Cerebellar nuclear complex (tissue), 1 donor: ENCODE data around the gene MTX1.
"Not testable (repeated sequence)": the region's sequence is repeated elsewhere in the genome, so short reads cannot be mapped to it uniquely, and the experiment has no call there.

Experiments used
- DNase-seq, 2 experiments: peaks; one replicate each; lab custom pipeline; 2025; lab: John Stamatoyannopoulos, UW

Gene MTX1

GRCh38 chr1:155188268-155188667 lies 20.2 kb upstream of the MTX1 start:
- DNase-seq: no peak

- not testable (repeated sequence) for DNase-seq
Measured at GRCh38 chr1:155189926-155190325, 18.6 kb upstream of the MTX1 start.

GRCh38 chr1:155191904-155192303 lies 16.6 kb upstream of the MTX1 start:
- DNase-seq: no peak

- DNase-seq: no peak
Measured at GRCh38 chr1:155192346-155193274, 15.9 kb upstream of the MTX1 start.

- peak in 1 of 2 experiments; percentile 46 for DNase-seq
Measured at GRCh38 chr1:155193275-155193990, 15.1 kb upstream of the MTX1 start.

GRCh38 chr1:155193991-155194240 lies 14.6 kb upstream of the MTX1 start:
- DNase-seq: not testable (repeated sequence)

- DNase-seq: no peak
Measured at GRCh38 chr1:155195201-155196102, 13.0 kb upstream of the MTX1 start.

- DNase-seq: no peak
Measured at GRCh38 chr1:155196103-155196892, 12.2 kb upstream of the MTX1 start.

GRCh38 chr1:155196893-155197638 lies 11.4 kb upstream of the MTX1 start:
- DNase-seq: no peak

GRCh38 chr1:155197901-155198546 lies 10.5 kb upstream of the MTX1 start:
- DNase-seq: no peak

GRCh38 chr1:155198547-155198906 lies 10.0 kb upstream of the MTX1 start:
- DNase-seq: no peak

GRCh38 chr1:155199792-155200191 lies 8.7 kb upstream of the MTX1 start:
- no peak for DNase-seq

- DNase-seq: no peak
Measured at GRCh38 chr1:155200920-155201319, 7.6 kb upstream of the MTX1 start.

- DNase-seq: no peak
Measured at GRCh38 chr1:155202198-155202597, 6.3 kb upstream of the MTX1 start.

- no peak for DNase-seq
Measured at GRCh38 chr1:155202731-155203515, 5.6 kb upstream of the MTX1 start.

- DNase-seq: no peak
Measured at GRCh38 chr1:155205035-155205434, 3.5 kb upstream of the MTX1 start.

- DNase-seq: no peak
Measured at GRCh38 chr1:155205969-155206593, 2.4 kb upstream of the MTX1 start.

- peak in 1 of 2 experiments; percentile 25 for DNase-seq
Measured at GRCh38 chr1:155206891-155207805, 1.3 kb upstream of the MTX1 start.
